Memory B cell (primary cell): ENCODE measurements around the gene SH3BP2.

Experiments
- ATAC-seq: fragments of 150-1000 bp; cut with Tn5 transposase; 2 replicates; pipeline ENCODE4 v1.10.0; 2021; ENCODE audit warnings: low read depth, mild to moderate bottlenecking, moderate library complexity
- DNase-seq, 2 donors: peaks; one replicate each; pipeline ENCODE4 v3.0.0; 2022; ENCODE audit warnings: low spot score in 2 of 2
- H3K27ac Mint-ChIP-seq: one replicate; pipeline ENCODE4 v1.8.0; 2022; ENCODE audit warnings: mild to moderate bottlenecking, moderate library complexity, mixed read lengths
- H3K27me3 Mint-ChIP-seq: one replicate; pipeline ENCODE4 v1.8.0; 2022; ENCODE audit warnings: mixed read lengths
- H3K36me3 Mint-ChIP-seq: one replicate; pipeline ENCODE4 v1.8.0; 2022; ENCODE audit warnings: mild to moderate bottlenecking, mixed read lengths
- H3K4me1 Mint-ChIP-seq: one replicate; pipeline ENCODE4 v1.8.0; 2022; ENCODE audit warnings: mixed read lengths
- H3K4me3 Mint-ChIP-seq: one replicate; pipeline ENCODE4 v1.8.0; 2022; ENCODE audit warnings: mild to moderate bottlenecking, moderate library complexity, mixed read lengths
- H3K9me3 Mint-ChIP-seq: one replicate; pipeline ENCODE4 v1.8.0; 2022; ENCODE audit warnings: mixed read lengths

Gene SH3BP2, protein sequence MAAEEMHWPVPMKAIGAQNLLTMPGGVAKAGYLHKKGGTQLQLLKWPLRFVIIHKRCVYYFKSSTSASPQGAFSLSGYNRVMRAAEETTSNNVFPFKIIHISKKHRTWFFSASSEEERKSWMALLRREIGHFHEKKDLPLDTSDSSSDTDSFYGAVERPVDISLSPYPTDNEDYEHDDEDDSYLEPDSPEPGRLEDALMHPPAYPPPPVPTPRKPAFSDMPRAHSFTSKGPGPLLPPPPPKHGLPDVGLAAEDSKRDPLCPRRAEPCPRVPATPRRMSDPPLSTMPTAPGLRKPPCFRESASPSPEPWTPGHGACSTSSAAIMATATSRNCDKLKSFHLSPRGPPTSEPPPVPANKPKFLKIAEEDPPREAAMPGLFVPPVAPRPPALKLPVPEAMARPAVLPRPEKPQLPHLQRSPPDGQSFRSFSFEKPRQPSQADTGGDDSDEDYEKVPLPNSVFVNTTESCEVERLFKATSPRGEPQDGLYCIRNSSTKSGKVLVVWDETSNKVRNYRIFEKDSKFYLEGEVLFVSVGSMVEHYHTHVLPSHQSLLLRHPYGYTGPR

DNA sequence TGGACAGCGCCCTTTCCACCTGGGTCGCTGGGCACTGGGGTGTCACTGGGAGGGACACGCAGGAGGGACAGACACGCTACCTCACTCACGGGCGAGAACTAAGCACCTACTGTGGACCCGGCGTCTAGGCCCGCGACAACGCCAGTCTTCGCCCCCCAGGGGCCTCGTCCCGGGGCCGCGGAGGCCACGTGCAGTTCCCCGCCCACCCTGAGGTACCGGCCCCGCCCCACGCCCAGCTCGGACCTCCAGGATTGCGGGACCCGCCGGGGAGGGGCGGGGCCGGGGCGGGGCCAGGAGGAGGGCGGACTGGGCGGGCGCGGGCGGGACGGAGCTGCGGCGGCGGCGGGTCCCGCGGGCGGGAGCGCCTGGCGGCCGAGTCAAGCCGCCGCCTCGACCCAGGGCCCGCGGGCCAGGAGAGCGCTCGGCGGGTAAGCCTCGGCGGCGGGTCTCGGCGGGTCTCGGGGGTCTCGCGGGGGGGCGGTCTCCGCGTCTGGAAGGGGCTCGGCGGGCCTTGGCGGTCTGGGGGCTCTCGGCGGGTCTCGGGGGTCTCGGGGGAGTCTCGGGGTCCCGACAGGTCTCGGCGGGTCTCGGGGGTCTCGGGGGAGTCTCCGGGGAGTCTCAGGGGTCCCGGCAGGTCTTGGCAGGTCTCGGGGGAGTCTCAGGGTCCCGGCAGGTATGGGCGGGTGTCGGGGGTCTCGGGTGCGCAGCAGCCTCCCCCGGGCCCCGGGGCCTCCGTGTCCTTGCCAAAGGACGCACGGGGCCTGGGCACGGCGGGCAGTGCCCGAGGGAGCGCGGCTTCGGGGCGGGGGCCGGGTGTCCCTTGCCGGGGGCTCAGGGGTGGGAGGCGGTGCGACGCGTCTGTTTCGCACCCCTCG, at the start of gene SH3BP2:
Gene SH3BP2, plus strand, starts transcription at position 375 of the 875 bp plus-strand sequence. CDS start 27,533 bp downstream, outside the sequence.
- DNase-seq (peak in 1 of 2 donors; percentile 57), ATAC-seq (peak; percentile 82)
- Mint-ChIP-seq H3K9me3 (no peaks in the 10 kb centered on the region), H3K27me3 (no peaks in the 10 kb centered on the region), H3K36me3 (no peaks in the 10 kb centered on the region), H3K27ac (peak within 1 kb of the TSS; percentile 81), H3K4me3 (peak within 1 kb of the TSS; percentile 87), H3K4me1 (peaks cover 32% of the 10 kb centered on the region)

GRCh38 chr4:2743518-2744445, 49.1 kb upstream of the SH3BP2 start:
- Mint-ChIP-seq H3K9me3 (no peaks in the 10 kb centered on the region), H3K27ac (peak overlapping the region; percentile 98), H3K4me3 (no peak overlapping the region), H3K36me3 (peaks cover 6% of the 10 kb centered on the region), H3K4me1 (peaks cover 21% of the 10 kb centered on the region), H3K27me3 (no peaks in the 10 kb centered on the region)
- ATAC-seq (no peak), DNase-seq (no peak)

GRCh38 chr4:2744576-2745270, 48.2 kb upstream of the SH3BP2 start:
- no peak for ATAC-seq
- Mint-ChIP-seq H3K36me3 (peaks cover 6% of the 10 kb centered on the region), H3K27me3 (no peaks in the 10 kb centered on the region), H3K9me3 (no peaks in the 10 kb centered on the region), H3K27ac (peak overlapping the region; percentile 98), H3K4me1 (peaks cover 24% of the 10 kb centered on the region), H3K4me3 (no peak overlapping the region)
- no peak for DNase-seq

GRCh38 chr4:2745516-2745915, 47.4 kb upstream of the SH3BP2 start:
- Mint-ChIP-seq H3K4me1 (peaks cover 24% of the 10 kb centered on the region), H3K4me3 (no peak overlapping the region), H3K27ac (peak overlapping the region; percentile 98), H3K36me3 (peaks cover 6% of the 10 kb centered on the region), H3K27me3 (no peaks in the 10 kb centered on the region), H3K9me3 (no peaks in the 10 kb centered on the region)
- DNase-seq = no peak
- no peak for ATAC-seq

GRCh38 chr4:2745981-2746806, 46.7 kb upstream of the SH3BP2 start:
- DNase-seq (peak; percentile 70 to 90), ATAC-seq (peak; percentile 92)
- Mint-ChIP-seq H3K4me3 (peak overlapping the region; percentile 83), H3K4me1 (peaks cover 24% of the 10 kb centered on the region), H3K27ac (peak overlapping the region; percentile 98), H3K36me3 (peaks cover 6% of the 10 kb centered on the region), H3K27me3 (no peaks in the 10 kb centered on the region), H3K9me3 (no peaks in the 10 kb centered on the region)

- Mint-ChIP-seq H3K4me1 (peaks cover 27% of the 10 kb centered on the region), H3K27me3 (no peaks in the 10 kb centered on the region), H3K9me3 (no peaks in the 10 kb centered on the region), H3K4me3 (peak overlapping the region; percentile 83), H3K36me3 (peaks cover 8% of the 10 kb centered on the region), H3K27ac (peak overlapping the region; percentile 98)
- DNase-seq (no peak), ATAC-seq (no peak)
These were observed 45.8 kb upstream of the SH3BP2 start for GRCh38 chr4:2746891-2747695.

- Mint-ChIP-seq H3K27ac (no peak overlapping the region), H3K4me3 (no peak overlapping the region), H3K4me1 (peaks cover 35% of the 10 kb centered on the region), H3K9me3 (no peaks in the 10 kb centered on the region), H3K36me3 (peaks cover 8% of the 10 kb centered on the region), H3K27me3 (no peaks in the 10 kb centered on the region)
- DNase-seq = no peak
- ATAC-seq = no peak
These were observed 41.9 kb upstream of the SH3BP2 start for GRCh38 chr4:2750719-2751605.

DNA sequence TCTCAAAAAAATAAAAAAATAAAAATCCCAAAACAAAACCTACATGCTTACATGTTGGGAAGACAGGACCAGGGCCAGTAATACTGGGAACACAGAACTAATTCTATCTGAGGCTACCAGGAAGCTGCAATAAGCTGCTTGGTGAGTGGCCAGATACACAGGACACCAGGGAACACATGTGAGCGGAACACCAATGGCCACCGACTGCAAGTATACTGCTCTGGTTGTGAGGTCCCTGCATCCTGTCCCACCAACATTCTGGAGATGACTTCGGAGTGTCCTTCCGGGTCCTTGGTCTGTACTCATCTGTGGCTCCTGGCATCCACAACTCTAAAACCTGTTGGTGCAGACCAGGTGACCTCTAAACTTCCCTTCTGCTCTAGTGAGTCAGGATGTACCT, 39.4 kb upstream of the SH3BP2 start:
- H3K27me3 Mint-ChIP-seq = no peaks in the 10 kb centered on the region
- no peak for DNase-seq
- H3K4me3 Mint-ChIP-seq = no peak overlapping the region
- no peak for ATAC-seq
- peaks cover 22% of the 10 kb centered on the region for H3K4me1 Mint-ChIP-seq
- no peak overlapping the region for H3K27ac Mint-ChIP-seq
- H3K36me3 Mint-ChIP-seq = peaks cover 5% of the 10 kb centered on the region
- H3K9me3 Mint-ChIP-seq = no peaks in the 10 kb centered on the region

DNA sequence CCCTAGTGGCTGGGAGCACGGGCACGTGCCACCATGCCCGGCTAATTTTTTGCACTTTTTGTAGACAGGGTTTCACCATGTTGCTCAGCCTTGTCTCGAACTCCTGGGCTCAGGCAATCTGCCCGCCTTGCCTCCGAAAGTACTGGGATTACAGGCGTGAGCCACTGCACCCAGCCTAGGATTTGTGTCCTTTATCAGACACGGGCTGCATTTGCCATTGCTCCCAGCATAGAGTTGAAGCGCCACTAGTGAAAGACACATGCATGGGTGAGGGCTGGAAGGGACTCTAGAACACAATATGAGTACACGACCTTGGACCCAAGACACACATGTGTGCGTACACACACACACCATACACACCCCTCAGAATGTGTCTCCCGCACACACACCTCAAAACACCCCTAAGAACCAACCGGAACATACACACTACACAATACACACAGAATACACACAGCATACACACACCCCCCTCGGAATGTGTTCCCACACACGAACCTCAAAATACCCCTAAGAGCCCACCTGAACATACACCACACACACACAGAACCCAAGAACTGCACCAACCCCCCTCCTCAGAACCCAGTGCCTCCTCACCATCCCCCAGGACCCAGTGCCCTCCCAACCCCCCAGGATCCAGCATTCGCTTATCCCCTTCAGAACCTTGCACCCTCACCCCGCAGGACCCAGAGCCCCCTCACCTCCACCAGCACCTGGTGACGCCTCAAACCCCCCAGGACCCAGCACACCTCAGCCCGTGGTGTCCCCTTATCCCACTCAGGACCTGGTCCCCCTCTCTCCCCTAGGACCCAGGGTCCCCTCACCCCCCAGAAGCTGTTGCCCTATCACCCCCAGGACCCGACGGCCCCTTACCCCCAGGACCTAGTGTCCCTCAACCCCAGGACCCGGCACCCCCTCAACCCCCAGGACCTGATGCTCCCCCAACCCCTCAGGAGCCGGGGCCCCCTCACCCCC, 37.8 kb upstream of the SH3BP2 start:
- no peaks in the 10 kb centered on the region for H3K27me3 Mint-ChIP-seq
- peaks cover 5% of the 10 kb centered on the region for H3K36me3 Mint-ChIP-seq
- no peaks in the 10 kb centered on the region for H3K9me3 Mint-ChIP-seq
- peaks cover 20% of the 10 kb centered on the region for H3K4me1 Mint-ChIP-seq
- ATAC-seq = no peak
- peak overlapping the region; percentile 88 for H3K4me3 Mint-ChIP-seq
- peak overlapping the region; percentile 80 for H3K27ac Mint-ChIP-seq
- DNase-seq = no peak
